PC-3 (cell line): Measurements from ENCODE around the gene RPS3.

ENCODE experiments used
- EZH2 ChIP-seq: fragments of 300-600 bp; sonication (generic); IDR thresholded peaks from one replicate; pipeline ENCODE4 v1.6.1; 2017; ENCODE audit warnings: antibody characterized with exemption, mild to moderate bottlenecking, low read length; ENCODE audit not compliant: unreplicated experiment
- EZH2phosphoT487 ChIP-seq: fragments of 300-600 bp; sonication (generic); IDR thresholded peaks from 2 replicates; pipeline ENCODE4 v1.6.1; 2018; ENCODE audit warnings: mild to moderate bottlenecking, antibody characterized with exemption, low read length, borderline replicate concordance
- TF ChIP-seq, protein P1 (sequence below): fragments of 300-600 bp; sonication (generic); conservative IDR thresholded peaks from 2 replicates; pipeline ENCODE4 v1.5.1; 2017; ENCODE audit warnings: antibody characterized with exemption, low read depth, mild to moderate bottlenecking, low read length

GRCh38 chr11:75443043-75443442 is 43.7 kb downstream of the RPS3 start:
- TF ChIP-seq, protein P1, sequence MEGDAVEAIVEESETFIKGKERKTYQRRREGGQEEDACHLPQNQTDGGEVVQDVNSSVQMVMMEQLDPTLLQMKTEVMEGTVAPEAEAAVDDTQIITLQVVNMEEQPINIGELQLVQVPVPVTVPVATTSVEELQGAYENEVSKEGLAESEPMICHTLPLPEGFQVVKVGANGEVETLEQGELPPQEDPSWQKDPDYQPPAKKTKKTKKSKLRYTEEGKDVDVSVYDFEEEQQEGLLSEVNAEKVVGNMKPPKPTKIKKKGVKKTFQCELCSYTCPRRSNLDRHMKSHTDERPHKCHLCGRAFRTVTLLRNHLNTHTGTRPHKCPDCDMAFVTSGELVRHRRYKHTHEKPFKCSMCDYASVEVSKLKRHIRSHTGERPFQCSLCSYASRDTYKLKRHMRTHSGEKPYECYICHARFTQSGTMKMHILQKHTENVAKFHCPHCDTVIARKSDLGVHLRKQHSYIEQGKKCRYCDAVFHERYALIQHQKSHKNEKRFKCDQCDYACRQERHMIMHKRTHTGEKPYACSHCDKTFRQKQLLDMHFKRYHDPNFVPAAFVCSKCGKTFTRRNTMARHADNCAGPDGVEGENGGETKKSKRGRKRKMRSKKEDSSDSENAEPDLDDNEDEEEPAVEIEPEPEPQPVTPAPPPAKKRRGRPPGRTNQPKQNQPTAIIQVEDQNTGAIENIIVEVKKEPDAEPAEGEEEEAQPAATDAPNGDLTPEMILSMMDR, result no peak
- TF ChIP-seq EZH2phosphoT487 (no peak), EZH2 (no peak)
